Gastrocnemius medialis (tissue), 4 donors: ENCODE results near the gene MEDAG. TPM values are rescaled to one million over a fixed set of nuclear protein-coding genes. Genes with fewer than 3 reads are reported as not detected.

Source experiments
- ATAC-seq, 2 donors: fragments of 150-250 bp; one replicate each; pipeline ENCODE4 v1.9.1; 2016
- DNase-seq, 2 donors: peaks; one replicate each; pipeline ENCODE4 v3.0.0-alpha.2; 2019
- H3K27ac ChIP-seq, 4 donors: fragments of 200-600 bp; sonication (generic); 1 replicate in 1 of 4; 2 replicates in 3 of 4; pipeline ENCODE4 v1.5.1; 2016 to 2018; ENCODE audit warnings: mild to moderate bottlenecking in 2 of 4, moderate library complexity in 1 of 4
- H3K27me3 ChIP-seq, 3 donors: fragments of 200-600 bp; sonication (generic) in 2 of 3; 1 replicate in 1 of 3; 2 replicates in 2 of 3; pipeline versions ENCODE4 v1.5.1 to v1.6.0; 2016 to 2019; ENCODE audit warnings: mild to moderate bottlenecking in 1 of 3, moderate library complexity in 1 of 3
- H3K36me3 ChIP-seq, 2 donors: fragments of 200-600 bp; sonication (generic) in 1 of 2; one replicate each; pipeline ENCODE4 v1.5.1; 2017 to 2018
- H3K4me1 ChIP-seq, 2 donors: fragments of 200-600 bp; sonication (generic) in 1 of 2; one replicate each; pipeline ENCODE4 v1.5.1; 2016 to 2017; ENCODE audit warnings: mild to moderate bottlenecking in 2 of 2
- H3K4me3 ChIP-seq, 4 donors: fragments of 200-600 bp; sonication (generic) in 3 of 4; 1 replicate in 1 of 4; 2 replicates in 3 of 4; pipeline ENCODE4 v1.5.1; 2016 to 2019; ENCODE audit warnings: mild to moderate bottlenecking in 2 of 4
- H3K9me3 ChIP-seq, 3 donors: fragments of 200-600 bp; sonication (generic) in 2 of 3; 1 replicate in 1 of 3; 2 replicates in 2 of 3; pipeline ENCODE4 v1.5.1; 2016 to 2019
- POLR2A ChIP-seq, 2 donors: fragments of 450-650 bp; IDR thresholded peaks; one replicate each; pipeline ENCODE4 v1.6.1; 2017; ENCODE audit warnings: antibody characterized with exemption in 2 of 2, mild to moderate bottlenecking in 2 of 2, moderate library complexity in 2 of 2
- in situ Hi-C, 4 donors: fragments of 200-750 bp; cut with MboI; loops; one replicate each; pipeline versions ENCODE4 v1.15.0 to v1.8.0; 2017; ENCODE audit warnings: low sequenced_read_pairs in 4 of 4
- intact Hi-C: fragments of 100-400 bp; cut with DNase I; formaldehyde crosslinking; loops from one replicate; pipeline ENCODE4 v1.15.1; 2023; ENCODE audit warnings: low total_unique reads
- total RNA-seq, 4 donors: library from RNA; depleted of rRNA; stranded (reverse); fragments of >200 nt; gene quantifications; one replicate each; pipeline versions ENCODE4 v1.1.0 to v1.2.3, GENCODE V29; 2016
- TF ChIP-seq, protein P1 (sequence below), 5 experiments: fragments of 450-650 bp in 3 of 5; fragments of 200-600 bp in 2 of 5; sonication (generic) in 2 of 5; IDR thresholded peaks in 4 of 5; conservative IDR thresholded peaks in 1 of 5; 1 replicate in 4 of 5; 2 replicates in 1 of 5; pipeline ENCODE4 v1.5.1; 2016 to 2019; ENCODE audit warnings: antibody characterized with exemption in 5 of 5, mild to moderate bottlenecking in 3 of 5, moderate library complexity in 3 of 5

The MEDAG gene
- total RNA-seq, 4 donors from 2014 or later = 12.8 to 37.7 (median 23.3) TPM

DNA sequence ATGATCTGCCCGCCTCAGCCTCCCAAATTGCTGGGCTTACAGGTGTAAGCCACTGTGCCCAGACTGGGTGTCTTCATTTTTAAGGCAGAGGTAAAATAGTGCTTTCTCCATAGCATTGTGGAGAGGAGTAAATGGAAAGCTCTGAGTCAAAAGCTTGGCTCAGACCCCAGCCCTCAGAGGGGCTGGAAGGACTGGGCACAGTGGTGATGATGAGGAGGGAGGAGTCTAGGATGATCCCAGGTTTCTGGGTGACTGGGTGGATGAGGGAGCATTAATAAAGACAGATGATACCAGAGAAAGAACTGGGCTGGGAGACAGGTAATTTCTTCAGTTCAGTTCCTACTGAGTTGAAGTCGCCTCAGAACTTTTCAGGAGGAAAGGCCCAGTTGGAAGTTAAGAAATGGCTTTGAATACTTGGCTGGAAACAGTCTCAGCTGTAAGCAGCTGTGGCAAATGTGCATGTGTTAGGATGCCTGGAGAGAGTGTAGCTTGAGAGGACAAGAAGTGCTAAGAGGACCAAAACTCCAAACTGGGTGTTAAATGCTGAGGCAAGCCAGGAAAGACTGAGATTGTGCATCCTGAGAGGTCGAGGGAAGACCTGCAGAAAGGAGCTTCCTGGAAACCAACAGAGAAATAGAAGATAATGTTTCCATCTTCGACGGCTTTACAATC lies 37.1 kb upstream of the MEDAG start:
- DNase-seq (no peak), ATAC-seq (no peak)
- no peaks in the 10 kb centered on the region for H3K27me3 ChIP-seq
- no peak overlapping the region for H3K4me3 ChIP-seq
- in situ Hi-C loops (no loop called here), intact Hi-C loops (loop anchor here (5.0 kb wide), 2 partner anchors 192 to 737 kb away; no protein-coding TSS in a partner anchor)
- TF ChIP-seq, protein P1, sequence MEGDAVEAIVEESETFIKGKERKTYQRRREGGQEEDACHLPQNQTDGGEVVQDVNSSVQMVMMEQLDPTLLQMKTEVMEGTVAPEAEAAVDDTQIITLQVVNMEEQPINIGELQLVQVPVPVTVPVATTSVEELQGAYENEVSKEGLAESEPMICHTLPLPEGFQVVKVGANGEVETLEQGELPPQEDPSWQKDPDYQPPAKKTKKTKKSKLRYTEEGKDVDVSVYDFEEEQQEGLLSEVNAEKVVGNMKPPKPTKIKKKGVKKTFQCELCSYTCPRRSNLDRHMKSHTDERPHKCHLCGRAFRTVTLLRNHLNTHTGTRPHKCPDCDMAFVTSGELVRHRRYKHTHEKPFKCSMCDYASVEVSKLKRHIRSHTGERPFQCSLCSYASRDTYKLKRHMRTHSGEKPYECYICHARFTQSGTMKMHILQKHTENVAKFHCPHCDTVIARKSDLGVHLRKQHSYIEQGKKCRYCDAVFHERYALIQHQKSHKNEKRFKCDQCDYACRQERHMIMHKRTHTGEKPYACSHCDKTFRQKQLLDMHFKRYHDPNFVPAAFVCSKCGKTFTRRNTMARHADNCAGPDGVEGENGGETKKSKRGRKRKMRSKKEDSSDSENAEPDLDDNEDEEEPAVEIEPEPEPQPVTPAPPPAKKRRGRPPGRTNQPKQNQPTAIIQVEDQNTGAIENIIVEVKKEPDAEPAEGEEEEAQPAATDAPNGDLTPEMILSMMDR (IDR thresholded peaks at IDR 0.05 in 4 of 5, conservative IDR thresholded peaks at IDR 0.05 in 1 of 5) = no peak
- no peak for TF ChIP-seq POLR2A (IDR thresholded peaks at IDR 0.05)
- H3K4me1 ChIP-seq = peaks cover 4 to 7% of the 10 kb centered on the region in 2 donors
- peak overlapping the region in 3 of 4 donors; percentile 53 to 75 (median 68) for H3K27ac ChIP-seq
- H3K36me3 ChIP-seq = no peaks in the 10 kb centered on the region
- no peaks in the 10 kb centered on the region for H3K9me3 ChIP-seq

DNA sequence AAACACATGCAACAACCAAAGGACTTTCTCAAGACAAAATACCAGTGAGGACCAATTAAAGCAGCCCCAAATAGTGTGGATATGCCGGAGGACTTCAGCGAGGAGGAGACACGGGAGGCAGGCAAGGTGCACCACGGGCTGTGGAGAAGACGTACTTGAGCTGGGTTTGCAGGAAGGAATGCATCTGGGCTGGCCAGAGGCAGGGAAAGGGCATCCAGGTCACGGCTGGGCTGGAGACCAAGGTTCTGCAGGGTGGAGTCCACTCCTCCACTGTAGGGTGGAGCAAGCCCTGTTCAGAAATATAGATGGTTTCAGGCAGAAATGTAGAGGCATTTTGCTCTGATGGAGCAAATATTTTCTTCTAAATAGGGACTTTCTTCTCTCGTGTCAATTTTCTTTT lies 36.6 kb upstream of the MEDAG start:
- TF ChIP-seq POLR2A (IDR thresholded peaks at IDR 0.05) = no peak
- TF ChIP-seq, protein P1 (IDR thresholded peaks at IDR 0.05 in 4 of 5, conservative IDR thresholded peaks at IDR 0.05 in 1 of 5) = no peak
- in situ Hi-C loops = no loop called here
- H3K27me3 ChIP-seq = no peaks in the 10 kb centered on the region
- ATAC-seq (peak in 1 of 2 donors; percentile 20), DNase-seq (peak in 1 of 2 donors; percentile 41)
- intact Hi-C loops = loop anchor here (5.0 kb wide), 2 partner anchors 192 to 737 kb away; no protein-coding TSS in a partner anchor
- no peaks in the 10 kb centered on the region for H3K9me3 ChIP-seq
- peak overlapping the region in 1 of 4 donors; percentile 16 for H3K4me3 ChIP-seq
- H3K4me1 ChIP-seq = peaks cover 4 to 7% of the 10 kb centered on the region in 2 donors
- H3K27ac ChIP-seq = peak overlapping the region; percentile 53 to 75 (median 66)
- H3K36me3 ChIP-seq = no peaks in the 10 kb centered on the region

DNA sequence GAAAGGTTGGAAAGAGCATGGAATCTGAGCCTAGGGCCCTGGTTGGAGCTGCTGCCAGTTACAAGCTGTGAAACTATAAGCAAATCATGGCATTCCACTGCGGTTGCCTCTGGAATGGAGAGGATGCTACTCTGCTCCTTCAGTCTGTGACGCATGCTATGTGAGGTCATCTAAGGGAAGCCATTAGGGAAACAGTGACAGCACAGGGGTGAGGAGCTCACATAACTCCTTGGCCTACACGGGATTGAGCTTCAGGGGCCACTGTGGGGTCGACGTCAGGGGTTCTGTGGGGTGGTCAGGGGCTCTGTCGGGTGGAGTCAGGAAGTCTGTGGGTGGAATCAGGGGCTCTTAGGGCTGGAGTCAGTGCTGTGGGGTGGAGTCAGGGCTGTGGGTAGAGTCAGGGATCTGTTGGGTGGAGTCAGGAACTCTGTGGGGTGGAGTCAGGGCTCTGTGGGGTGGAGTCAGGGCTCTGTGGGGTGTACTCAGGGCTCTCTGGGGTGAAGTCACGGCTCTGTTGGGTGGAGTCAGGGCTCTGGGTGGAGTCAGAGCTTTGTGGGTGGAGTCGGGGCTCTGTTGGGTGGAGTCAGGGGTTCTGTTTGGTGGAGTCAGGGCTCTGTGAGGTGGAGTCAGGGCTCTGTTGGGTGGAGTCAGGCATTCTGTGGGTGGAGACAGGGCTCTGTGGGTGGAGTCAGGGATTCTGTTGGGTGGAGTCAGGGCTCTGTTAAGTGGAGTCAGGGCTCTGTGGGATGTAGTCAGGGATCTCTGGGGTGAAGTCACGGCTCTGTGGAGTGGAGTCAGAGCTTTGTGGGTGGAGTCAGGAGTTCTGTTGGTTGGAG lies 35.8 kb upstream of the MEDAG start:
- peak; percentile 71 to 72 for ATAC-seq
- intact Hi-C loops = no loop called here
- Histone ChIP-seq H3K36me3 (no peaks in the 10 kb centered on the region), H3K4me1 (peaks cover 4 to 7% of the 10 kb centered on the region in 2 donors), H3K27ac (peak overlapping the region; percentile 53 to 75 (median 66)), H3K27me3 (no peaks in the 10 kb centered on the region), H3K9me3 (no peaks in the 10 kb centered on the region), H3K4me3 (peak overlapping the region in 1 of 4 donors; percentile 16)
- no peak for TF ChIP-seq POLR2A (IDR thresholded peaks at IDR 0.05)
- TF ChIP-seq, protein P1 (IDR thresholded peaks at IDR 0.05 in 4 of 5, conservative IDR thresholded peaks at IDR 0.05 in 1 of 5) = no peak
- in situ Hi-C loops = no loop called here
- peak; percentile 48 to 88 for DNase-seq

DNA sequence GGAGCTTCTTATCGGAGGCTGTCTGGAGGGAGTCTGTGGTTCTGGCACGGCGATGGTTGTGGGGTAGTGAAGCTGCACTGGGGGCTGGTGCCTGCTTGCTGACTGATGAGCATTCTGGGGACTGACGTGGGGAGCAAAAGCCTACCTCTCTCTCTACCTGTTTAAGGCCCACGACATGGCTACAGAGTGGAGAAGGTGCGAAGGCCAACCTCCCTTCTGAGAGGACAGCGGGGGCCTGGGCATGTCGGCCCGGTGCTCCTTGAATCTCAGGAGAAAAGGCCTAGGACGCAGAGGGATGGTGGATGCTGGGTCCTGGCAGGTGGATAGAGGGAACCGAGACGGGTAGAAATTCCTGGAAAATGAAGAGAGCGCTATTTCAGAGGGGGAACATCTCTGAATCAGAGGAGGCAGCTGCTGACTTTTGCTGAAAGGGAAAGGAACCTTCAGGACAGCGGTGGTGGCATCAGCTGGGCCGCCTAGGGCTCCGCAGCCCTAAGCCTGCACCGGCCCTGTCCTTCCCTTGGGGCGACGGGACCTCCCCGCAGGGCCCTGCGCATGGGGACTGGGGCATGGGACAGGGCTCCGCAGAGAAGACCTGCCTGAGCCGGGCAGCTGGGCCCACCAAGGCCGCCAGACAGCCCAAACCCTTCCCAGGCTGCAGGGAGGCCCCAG lies 35.0 kb upstream of the MEDAG start:
- H3K27ac ChIP-seq = peak overlapping the region; percentile 12 to 58 (median 30)
- no peak for ATAC-seq
- no peaks in the 10 kb centered on the region for H3K36me3 ChIP-seq
- no peak for DNase-seq
- no peak overlapping the region for H3K4me3 ChIP-seq
- TF ChIP-seq, protein P1 (IDR thresholded peaks at IDR 0.05 in 4 of 5, conservative IDR thresholded peaks at IDR 0.05 in 1 of 5) = no peak
- no peak for TF ChIP-seq POLR2A (IDR thresholded peaks at IDR 0.05)
- intact Hi-C loops (no loop called here), in situ Hi-C loops (no loop called here)
- no peaks in the 10 kb centered on the region for H3K9me3 ChIP-seq
- peaks cover under 1 to 4% of the 10 kb centered on the region in 2 donors for H3K4me1 ChIP-seq
- no peaks in the 10 kb centered on the region for H3K27me3 ChIP-seq
